GM18505 (cell line): ENCODE data around the gene TAPBP.

ENCODE experiments used
- ATAC-seq: cut with Tn5 transposase; IDR thresholded peaks from one replicate; pipeline ENCODE4 v1.9.1; 2021; ENCODE audit not compliant: unreplicated experiment
- POLR2A ChIP-seq: IDR thresholded peaks from 4 replicates; pipeline ENCODE4 v1.6.1; 2011; ENCODE audit warnings: borderline replicate concordance; ENCODE audit not compliant: insufficient read depth, insufficient read length; ENCODE audit errors: extremely low read depth

The TAPBP gene

DNA sequence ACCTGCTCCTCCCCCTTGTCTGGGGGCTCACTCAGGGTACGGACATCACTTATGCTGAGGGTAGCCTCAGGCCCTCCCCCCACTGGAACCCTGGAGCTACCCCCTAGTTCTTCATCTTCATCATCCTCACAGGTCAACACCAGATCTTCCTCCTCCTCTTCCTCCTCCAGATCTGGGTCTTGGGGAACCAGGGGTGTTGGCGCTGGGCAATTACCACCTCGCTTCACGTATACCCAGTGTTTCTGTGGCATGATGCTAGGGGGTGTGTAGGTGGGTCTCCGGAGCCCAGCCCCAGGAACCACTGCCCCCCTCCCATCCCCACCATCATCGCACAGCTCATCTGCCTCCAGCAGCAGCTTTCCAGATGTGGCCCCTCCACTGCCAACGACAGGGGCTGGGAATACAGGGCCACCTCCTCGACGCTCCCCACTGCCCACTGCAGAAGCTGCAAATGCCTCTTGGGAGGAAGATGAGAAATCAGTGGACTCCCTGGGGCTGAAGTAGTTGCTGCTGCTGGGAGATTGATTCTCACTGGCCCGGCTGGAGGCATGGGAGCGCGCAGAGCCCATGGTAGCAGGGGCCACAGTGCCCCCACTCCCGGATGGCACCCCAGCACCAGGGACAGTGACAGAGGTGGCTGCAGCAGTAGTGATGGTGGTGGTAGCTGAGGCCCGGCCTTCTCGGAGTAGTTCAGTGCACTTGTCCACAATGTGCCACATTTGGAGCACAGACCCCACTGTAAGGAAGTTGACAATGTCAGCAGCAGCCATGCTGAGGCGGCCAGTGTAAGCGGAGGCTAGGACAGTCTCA lies 2.1 kb upstream of the TAPBP start:
- TF ChIP-seq POLR2A = no peak
- ATAC-seq = no peak

GRCh38 chr6:33314943-33315792 lies 1.3 kb upstream of the TAPBP start:
- TF ChIP-seq POLR2A = no peak
- no peak for ATAC-seq

- TF ChIP-seq POLR2A = no peak
- no peak for ATAC-seq
These were observed 651 bp upstream of the TAPBP start for GRCh38 chr6:33314515-33314942.

- no peak for ATAC-seq
- no peak for TF ChIP-seq POLR2A
These were observed 671 bp downstream of the TAPBP start for GRCh38 chr6:33313105-33313708.

- no peak for ATAC-seq
These were observed 1.3 kb downstream of the TAPBP start for GRCh38 chr6:33312361-33313104.

GRCh38 chr6:33306356-33306755 lies 7.5 kb downstream of the TAPBP start:
- ATAC-seq = no peak
- no peak for TF ChIP-seq POLR2A

More at GRCh38 chr6:33312361-33313104, 1.3 kb downstream of the TAPBP start:
- no peak for TF ChIP-seq POLR2A

GRCh38 chr6:33305052-33305451 lies 8.8 kb downstream of the TAPBP start:
- no peak for TF ChIP-seq POLR2A
- ATAC-seq = no peak

GRCh38 chr6:33304216-33304615 lies 9.7 kb downstream of the TAPBP start:
- TF ChIP-seq POLR2A = no peak
- no peak for ATAC-seq

- TF ChIP-seq POLR2A = no peak
- ATAC-seq = no peak
These were observed 12.0 kb downstream of the TAPBP start for GRCh38 chr6:33301877-33302276.

DNA sequence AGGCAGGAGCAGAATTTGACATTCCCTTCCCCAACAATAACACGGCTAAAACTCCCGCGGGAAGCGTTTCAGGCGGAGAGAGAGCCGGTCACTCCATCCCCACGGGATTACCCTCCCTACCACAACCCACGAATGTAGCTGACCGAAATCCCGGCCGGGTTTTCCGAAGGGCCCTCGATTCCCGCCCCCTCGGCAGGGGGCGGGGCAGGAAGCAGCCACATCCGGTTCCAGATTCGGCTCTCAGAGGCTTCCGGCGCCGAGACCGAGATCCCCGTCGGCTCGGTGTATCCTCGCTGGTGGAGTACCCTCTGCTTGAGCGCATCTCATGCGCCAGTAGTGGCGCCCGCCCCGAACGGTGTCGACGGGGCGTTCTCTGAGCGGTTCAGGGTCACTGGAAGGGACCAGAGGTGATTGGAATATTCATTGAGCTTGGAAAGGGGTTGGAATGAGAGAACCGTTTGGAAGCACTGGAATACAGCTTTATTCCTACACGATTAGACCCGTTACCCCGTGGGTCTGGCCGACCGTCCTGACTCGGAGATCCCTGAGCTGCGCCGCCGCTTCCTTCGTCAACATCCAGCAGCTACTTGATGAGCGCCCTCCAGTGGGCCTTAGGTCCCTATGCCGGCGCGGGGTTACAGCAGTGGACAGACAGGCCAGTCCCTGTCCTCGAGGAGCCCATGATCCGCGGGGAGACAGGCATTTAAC lies 14.5 kb downstream of the TAPBP start:
- peak; percentile 92 for TF ChIP-seq POLR2A
- peak; percentile 55 for ATAC-seq

GRCh38 chr6:33298773-33299236 lies 15.1 kb downstream of the TAPBP start, which contains the start of gene RGL2:
Gene RGL2 (minus strand): TSS chr6:33298942. CDS start chr6:33298610, 332 bp downstream.
- ATAC-seq = peak; percentile 8
- TF ChIP-seq POLR2A = no peak
